Activated T-cell treated with anti-CD3 and anti-CD28 coated beads for 24 hours (primary cell): ENCODE results near the gene NEK10.

ENCODE experiments used
- DNase-seq: peaks from one replicate; pipeline ENCODE4 v3.0.0-alpha.2; 2020; ENCODE audit warnings: low read depth

Gene NEK10

DNA sequence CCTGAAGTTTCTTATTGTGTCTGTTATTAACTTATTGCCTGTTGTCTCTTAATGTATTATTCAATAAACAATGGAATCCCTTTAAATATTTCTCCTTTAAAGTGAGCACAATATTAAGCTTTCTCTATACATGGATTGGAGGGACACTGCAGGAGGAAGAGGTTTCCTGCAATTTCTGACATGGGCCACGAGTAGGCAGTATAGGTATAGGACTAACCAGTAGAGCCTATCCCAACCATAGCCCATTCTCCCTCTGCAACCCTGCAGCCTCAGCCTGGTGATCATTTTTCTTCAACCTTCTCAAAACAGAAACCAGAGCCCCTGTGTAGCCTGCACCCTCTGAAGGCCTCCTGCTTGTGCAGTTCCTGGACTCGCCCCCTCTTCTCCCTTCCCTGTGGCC lies 124.8 kb downstream of the NEK10 start:
- no peak for DNase-seq

DNA sequence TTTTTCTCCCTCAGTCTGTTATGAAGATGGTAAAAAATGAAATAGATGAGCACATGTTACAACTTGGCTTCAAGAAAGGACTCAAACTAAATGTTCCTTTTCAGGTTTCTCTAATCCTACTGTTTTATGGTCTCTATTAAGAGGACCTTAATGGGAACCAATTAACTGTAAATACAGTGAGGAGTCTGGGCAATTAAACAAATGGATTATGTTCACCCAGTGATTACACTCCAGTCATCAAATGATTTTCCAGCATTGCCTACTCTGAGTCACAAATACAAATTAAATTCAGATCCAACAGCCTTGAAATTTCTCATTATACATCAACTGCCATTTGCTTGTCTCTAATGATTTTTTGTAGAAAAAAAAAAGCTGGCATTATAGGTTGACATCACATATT lies 129.2 kb downstream of the NEK10 start:
- no peak for DNase-seq

DNA sequence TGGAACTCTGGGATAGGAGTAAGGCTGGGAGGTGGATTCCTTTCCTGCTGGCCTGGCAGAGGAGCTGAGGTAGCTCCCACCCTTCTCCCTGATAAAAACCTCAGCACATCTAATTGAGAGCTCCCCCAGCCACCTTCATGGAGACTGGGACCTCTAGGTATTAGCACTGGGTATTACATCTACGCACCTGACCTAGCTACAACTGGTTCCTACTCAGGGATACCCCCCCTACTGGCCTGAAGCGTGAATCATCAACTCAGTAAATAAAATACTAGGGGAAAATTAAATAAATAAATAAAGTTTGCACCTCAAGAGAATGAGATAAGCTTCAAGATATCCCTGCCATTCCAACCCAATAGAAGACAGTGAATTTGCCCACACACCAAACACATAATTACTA lies 140.4 kb downstream of the NEK10 start:
- no peak for DNase-seq

DNA sequence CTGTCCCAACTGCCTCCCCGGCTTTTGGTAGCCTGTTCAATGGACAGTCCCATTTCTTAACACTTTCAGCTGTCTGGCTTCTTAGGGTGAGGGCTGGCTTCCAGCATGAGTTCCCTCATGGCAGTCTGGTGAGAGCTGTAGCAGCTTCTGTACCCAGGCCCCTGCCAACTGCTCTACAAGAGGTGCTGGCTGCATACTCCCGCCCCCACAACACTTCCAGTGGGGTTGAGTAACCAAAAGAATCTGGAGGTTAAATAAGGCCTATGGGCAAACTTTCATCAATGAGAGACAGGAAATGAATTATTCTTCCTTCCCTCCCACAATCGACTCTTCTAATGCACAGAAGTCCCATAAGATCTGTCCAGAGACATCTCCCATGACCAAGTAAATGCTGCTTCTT lies 145.0 kb downstream of the NEK10 start:
- no peak for DNase-seq

DNA sequence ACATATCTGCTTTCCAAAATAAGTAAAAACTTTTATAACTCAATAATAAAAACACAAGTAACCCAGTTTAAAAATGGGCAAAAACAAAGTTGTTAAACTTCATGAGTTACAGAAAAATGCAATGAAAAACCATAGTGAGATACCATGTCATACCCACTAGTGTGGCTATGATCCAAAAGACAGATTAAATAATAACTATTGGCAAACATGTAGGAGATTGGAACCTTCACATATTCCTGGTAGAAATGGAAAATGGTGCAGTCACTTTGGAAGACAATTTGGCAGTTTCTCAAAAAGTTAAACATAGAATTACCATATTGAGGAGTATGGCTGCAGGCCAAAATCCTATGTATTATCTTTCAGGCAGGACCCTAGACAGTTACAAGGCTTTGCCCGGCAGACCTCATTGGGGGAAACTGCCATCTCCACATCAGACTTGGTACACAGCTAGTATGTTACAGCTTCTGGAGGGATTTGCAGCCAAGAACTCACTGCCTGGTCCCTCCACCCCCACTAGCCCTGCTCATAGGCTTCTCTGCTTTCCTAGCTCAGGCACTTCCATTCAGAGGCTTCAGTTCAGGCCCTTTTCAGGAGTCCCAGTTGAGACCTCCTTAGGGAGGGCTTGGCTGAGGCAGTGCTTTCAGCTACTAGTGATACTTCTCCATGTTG lies 147.8 kb downstream of the NEK10 start:
- DNase-seq = no peak

DNA sequence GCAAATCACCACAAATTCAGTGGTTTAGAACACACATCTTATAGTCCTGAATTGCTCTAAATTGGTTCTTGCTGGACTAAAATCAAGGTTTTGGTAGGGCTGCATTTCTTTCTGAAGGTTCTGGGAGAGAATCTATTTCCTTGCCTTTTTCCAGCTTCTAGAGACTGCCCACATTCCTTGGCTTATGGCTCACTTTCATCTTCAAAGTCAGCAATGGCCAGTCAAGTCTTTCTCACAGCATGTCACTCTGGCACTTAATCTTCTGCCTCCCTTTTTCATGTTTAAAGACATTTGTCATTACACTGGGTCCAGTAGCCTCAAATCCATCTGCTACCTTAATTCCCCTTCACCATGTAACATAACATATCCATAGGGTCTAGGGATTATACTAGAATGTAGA lies 149.0 kb downstream of the NEK10 start:
- no peak for DNase-seq

DNA sequence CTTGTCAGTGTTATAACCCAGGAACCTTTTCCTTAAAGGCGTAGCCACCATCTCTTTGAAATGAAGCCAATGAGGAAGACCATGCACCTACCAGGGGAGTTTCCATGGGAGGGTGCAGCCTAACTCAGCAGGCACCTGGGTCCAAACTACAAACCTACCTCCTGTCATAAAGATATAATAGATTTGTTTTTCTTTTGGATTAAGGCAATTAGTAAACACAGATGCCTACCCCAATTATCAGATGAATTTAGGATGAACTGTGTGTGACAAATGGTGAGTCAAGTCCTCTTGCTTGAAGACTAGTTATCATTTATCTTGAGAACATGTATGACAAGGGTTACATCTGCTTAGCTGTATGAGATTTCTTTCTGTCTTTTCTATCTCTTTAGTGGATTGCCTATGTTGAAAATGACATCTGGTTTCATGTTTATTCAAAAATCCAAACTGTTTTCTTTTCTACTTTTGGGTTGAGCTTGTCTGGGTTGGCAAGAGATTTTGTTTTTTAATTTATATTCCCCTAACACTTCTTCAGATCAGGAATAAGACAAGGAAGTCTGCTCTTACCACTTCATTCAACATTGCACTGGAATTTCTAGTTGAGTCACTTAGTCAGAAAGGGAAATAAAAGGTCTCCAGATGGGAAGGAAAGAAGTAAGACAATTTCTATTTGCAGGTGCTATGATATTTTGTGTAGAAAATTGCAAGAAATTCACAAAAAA lies 149.9 kb downstream of the NEK10 start:
- DNase-seq = no peak

DNA sequence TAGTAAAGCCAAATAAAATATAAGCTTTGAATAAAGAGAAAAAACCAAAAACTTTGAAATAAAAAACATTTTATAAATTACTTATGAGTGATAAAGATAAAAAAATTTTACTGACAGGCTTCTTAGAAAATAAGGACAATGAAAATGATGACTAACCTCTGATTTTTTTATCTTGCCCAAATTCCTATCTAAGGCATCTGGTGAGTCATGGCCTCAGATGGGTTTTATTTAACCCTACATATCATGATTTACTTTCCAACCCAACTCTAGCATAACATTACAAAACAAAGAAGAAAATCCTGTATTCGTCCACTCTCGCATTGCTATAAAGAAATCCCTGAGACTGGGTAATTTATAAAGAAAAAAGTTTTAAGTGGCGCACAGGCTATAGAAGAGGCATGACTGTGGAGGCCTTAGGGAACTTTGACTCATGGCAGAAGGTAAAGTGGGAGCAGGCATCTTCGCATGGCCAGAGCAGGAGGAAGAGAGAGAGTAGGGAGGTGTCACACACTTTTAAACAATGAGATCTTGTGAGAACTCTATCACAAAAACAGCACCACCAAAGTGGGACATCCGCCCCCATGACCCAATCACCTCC lies 152.1 kb downstream of the NEK10 start:
- DNase-seq = no peak

DNA sequence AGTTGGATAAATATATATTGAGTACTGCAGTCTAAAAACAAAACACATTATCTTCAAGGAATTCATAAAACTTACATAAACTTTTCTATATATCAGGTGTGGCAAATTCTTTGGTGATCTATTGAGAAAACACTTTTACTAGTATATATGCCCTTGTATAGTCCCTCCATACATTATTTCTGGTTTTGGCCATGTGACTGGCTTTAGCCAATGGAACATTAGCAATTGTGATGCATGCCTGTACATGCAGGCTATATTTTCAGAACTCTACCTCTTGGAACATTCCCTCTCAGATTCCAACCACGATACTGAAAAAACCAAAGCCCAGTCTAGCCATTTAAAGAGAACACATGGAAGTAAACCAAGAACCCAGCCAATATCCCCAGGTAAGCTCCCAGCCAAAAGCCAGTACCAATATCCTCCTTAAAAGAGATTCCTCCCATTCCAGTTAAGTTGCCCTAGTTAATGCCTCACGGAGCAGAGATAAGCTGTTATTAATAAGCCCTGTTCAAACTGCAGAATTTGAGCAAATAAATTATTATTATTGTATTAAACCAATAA lies 152.8 kb downstream of the NEK10 start:
- DNase-seq = no peak

DNA sequence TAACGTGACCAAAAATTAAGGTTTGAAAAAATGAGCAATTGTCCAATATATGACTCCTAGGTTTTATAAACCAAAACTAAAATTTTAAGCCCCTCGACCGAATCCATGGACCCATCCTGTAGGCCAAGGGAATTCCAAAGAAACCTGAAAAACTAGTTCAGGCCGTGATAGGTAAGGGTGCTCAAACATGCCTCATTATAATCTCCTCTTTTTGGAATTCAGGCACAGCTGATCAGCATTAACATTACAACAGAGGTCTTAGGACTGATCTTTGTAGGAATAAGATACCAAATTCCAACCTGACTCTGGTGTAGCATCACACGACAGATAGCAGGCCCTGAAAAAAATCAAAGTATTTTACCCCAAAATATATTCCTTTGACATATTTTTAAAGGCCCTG lies 155.7 kb downstream of the NEK10 start:
- DNase-seq = no peak

DNA sequence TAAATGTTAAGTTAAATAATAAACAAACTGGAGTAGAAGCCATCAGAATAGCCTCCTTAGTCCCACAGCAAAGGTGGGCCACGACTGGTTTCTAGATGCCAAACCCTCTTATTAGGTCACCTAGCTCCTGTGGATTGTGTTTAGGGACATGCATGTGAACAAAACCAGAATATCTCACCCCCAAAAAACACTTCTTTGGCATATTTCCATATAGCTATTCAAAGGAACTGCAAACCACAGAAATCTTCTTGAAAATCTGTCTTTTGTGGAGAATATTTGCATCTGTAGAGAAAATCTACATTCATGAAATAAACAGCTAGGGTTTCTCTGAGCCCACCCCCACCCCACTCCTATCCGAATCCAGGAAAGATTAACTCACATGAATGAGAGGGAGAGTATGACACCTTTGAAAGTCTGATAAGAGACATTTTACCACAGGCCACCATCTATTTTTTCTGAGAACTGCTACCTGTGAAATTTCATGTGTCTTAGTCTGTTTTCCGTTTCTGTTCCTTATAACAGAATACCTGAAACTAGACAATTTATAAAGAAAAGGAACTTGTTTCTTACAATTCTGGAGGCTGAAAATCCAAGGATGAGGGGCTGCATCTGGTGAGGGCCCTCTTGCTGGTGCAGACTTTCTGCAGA lies 159.4 kb downstream of the NEK10 start:
- no peak for DNase-seq

DNA sequence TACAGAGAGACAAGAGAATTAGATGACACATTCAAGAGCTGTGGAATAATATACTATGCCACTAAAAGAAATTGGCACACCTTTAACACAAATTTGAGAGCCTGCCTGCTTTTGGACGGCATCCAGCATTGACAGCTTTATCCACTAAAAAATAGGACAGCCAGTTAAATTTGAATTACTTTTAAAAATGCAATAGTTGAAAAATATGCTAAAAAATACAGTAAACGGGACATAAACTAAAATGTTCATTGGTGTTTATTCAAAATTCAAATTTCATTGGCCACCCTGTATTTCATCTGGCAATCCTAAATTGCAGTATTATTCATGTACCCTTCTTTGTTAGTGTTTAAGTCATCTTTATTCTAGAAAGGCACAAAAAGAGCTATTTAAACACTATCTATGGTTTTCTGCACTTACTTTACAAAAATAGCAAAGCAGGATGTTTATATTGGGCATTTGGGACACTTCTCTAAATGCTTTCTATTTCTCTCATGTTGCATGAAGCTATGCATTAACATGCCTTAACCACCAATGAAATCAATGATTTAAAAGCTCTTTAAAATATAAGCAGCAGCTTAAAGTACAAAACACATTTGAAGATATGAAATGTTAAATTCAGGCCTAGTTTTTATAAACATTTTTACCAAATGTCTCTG lies 160.1 kb downstream of the NEK10 start:
- no peak for DNase-seq

DNA sequence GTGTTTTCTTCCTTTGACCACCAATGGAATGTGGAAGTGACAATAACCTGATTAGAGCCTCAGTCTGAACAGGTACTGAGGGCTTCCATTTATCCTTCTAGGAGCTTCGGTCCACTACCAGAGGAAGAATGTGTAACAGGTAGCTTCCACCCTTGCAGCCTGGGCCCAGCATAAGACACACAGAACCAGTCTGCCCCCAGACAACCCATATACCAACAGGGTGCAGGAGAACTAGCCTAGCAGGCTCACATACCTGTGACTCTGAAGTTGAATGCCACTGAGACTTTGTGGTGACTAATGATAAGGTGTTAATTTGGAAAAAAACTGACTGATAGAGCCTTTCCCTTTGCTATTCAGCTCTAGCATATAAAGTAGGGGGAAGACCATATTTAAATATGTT lies 166.2 kb downstream of the NEK10 start:
- no peak for DNase-seq

DNA sequence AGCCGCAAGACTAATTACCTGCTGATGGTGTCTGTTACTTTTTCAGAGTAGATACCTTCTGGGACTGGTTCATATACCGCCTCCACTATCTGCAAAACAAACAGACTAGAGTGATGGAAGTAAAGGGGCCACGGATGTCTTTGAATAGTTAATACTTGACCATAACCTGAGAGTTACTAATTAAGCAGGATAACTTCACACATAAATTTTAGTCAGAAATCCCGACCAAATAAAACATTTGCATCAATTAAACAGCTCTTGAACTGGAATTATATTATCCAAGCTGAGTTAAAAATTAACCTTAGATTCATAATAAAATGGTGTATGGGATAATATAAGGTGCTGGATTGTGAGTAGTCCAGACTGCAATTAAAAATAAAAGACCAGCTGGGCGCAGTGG lies 167.7 kb downstream of the NEK10 start:
- no peak for DNase-seq

DNA sequence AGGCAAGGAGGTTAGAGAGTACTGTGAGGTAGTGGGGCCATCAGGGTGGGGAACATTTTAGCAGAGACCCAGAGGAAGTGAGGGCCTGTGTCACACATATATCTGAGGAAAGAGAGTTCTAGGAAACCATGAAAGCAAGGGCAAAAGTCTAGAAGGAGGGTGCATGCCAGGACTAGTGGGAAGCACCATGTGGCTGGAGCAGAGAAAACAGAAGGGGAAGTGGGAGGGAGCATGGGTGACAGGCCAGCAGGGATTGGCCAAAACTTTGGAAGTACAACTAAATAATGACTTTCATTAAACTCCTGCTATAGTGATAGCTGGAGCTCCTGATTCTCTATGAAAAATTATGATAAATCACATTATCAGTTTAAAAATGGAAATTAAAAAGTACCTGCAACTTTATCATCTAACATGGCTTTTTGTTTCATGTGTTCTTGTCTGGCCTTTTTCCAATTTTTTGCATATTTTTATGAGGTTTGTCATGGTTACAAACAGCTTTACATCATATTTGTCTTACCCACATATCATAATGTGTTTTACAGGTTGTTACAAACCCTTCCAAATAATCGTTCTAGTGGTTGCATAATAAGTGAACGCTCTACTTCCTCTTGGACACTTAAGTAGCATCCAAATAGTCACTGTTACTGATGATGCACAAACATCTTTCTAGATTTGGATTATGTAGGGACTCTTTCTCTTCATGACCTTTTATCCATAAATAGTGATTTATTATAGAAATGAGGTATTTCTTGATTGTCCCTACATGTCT lies 168.3 kb downstream of the NEK10 start:
- no peak for DNase-seq

DNA sequence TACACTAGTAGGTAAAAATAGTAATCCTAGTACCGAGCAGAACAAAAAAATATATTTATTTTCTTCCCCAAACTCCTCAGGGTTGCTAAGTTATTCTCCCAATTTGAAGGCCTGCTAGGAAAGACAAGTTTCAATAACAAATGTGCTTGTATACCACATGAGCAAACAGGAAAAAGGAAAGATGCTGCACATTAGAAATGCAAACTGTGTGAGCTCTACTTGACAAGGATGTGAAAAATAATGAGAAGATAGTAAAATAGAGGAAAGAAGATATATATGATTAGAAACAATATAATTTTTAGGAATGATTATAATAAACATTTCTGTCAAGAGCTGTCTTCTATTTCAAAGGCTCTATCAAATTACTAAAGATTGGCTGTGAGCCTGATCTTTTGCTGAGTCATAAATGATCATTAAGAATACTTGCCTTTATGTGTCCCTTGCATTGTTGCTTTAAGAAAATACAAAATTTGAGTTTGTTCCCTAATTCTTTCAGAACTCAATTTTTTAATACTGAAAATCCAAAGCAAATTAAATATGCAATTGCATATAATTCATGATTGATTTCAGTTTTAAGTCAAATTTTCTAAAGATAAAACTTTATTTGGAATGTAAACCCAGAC lies 174.2 kb downstream of the NEK10 start:
- DNase-seq = no peak

DNA sequence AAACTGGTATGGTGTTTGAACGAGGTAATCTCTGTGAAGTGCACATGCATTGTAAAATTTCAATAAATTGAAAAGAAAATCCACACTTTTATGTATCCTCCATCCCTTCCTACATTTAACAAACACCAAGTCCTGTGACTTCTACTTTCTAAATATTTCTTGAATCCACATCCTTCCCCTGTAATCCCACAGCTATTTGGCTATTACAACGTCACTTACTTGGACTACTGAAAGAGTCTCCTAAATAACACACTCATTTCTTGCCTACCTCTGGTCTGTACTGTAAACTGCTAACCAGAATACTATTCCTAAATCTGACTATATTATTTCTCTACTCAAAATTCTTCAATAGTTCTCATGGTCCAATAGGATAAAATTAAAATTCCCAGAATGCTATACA lies 176.1 kb downstream of the NEK10 start:
- no peak for DNase-seq

DNA sequence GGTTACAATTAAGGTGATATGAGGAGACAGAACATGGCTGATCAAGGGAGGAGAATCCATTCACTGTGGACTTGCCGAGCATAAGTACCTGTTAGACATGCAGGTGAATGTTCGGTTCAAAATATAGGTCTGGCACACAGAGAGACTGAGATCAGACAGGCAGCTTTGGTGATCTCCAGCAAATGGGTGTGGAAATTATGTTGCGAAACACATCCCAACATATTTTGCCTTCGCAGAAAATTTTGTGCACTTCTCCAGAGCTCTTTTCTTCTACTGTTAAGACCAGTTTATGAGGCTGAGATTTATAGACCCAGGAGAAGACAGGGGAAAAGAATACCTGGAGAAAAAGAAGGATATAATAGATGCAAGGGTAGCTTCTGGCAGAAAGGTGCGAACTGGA lies 183.2 kb downstream of the NEK10 start:
- DNase-seq = no peak

DNA sequence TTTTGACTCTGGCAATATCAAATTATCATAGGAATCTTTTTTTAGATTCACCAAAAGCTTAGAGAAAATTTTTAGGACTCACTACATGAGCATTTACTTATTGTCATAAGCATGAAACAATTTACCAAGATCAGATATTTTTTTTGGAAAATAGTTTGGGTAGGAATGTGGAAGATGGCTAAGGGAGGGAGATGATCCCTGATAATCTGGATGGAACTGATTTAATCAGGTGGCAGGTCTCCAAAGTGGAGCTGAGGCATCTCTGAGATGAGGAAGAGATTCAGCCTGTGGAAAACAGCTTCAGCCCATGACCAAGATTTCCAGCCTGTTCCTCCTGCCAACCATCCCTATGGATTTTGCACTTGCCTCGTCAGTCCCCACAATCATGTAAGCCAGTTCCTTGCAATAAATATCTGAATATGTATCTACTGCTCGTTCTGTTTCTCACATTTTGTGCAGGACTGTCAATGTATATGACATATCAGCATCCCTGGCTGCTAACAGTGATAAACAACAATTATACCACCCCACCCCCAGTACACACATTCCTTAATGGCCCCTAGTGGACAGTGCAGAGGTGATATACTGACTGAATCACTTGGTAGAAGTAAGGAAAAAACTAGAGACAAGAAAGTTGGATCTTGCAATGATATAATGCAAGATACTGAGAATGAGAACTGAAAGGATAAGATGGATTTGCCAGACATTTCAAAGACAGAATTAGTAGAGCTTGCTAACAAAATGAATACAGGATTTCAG lies 183.8 kb downstream of the NEK10 start:
- no peak for DNase-seq

DNA sequence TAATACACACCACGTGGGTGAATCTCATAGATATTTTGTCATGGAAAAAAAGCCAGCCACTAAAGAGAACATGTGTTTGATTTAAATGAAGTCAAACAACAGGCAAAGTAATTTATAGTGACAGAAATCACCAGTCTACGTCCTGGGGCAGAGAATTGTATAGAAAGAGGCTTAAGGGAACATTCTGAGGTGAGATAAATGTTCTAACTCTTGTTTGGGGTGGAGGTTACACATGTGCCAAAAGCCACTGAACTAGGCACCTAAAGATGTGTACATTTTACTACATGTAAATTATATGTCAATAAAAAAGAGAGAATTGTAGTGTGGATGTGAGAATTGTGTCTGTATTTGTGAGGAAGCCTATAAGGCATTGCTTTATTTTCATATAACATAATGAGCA lies 184.9 kb downstream of the NEK10 start:
- DNase-seq = no peak
